ENCODE results near the gene SMYD3. TPM values are rescaled to one million over a fixed set of nuclear protein-coding genes. Genes with fewer than 3 reads are reported as not detected.
A peak's percentile ranks its signal among the peaks of the same experiment; 100 is the strongest.

SMYD3 gene
- total and polyA plus RNA-seq, 2 donors (not counting 1 experiment from before 2014, with no cell fraction given) = 69.4 to 83.1 TPM

- Histone ChIP-seq H4K20me1 (ENCODE audit: control insufficient read depth, extremely low read depth, insufficient read depth, low read length) (no peaks in the 10 kb centered on the region), H3K79me2 (ENCODE audit: control insufficient read depth, insufficient read depth, low read length) (no peaks in the 10 kb centered on the region), H3K9me3 (ENCODE audit: control insufficient read depth, insufficient read depth, low read depth, low read length) (no peaks in the 10 kb centered on the region), H3K4me1 (ENCODE audit: control insufficient read depth, extremely low read depth, insufficient read depth, low read length) (no peaks in the 10 kb centered on the region), H3K4me2 (ENCODE audit: extremely low read depth, insufficient read depth, low read length) (no peak overlapping the region), H3K9ac (ENCODE audit: insufficient read depth, low read length) (no peak overlapping the region), H3K27me3 (ENCODE audit: control insufficient read depth, insufficient read depth, low read length) (no peaks in the 10 kb centered on the region), H3K4me3 (replicated peaks in 1 of 4; ENCODE audit: control extremely low read depth in 1 of 4, insufficient read depth in 1 of 4, low read depth in 3 of 4, low read length in 4 of 4) (no peak overlapping the region), H3K36me3 (ENCODE audit: control insufficient read depth, insufficient read depth, low read length) (no peaks in the 10 kb centered on the region), H3K27ac (ENCODE audit: insufficient read depth, low read length) (no peak overlapping the region), H2AFZ (ENCODE audit: low read length) (no peak overlapping the region)
- TF ChIP-seq CTCF (conservative IDR thresholded peaks at IDR 0.05 in 1 of 2, IDR thresholded peaks at IDR 0.05 in 1 of 2; ENCODE audit: low read depth in 1 of 2, low read length in 2 of 2) (no peak), EZH2 (IDR thresholded peaks at IDR 0.05; ENCODE audit: low read length, missing control alignments) (no peak)
- DNase-seq (ENCODE audit: low read depth in 2 of 2) = no peak
Observed at GRCh38 chr1:245809361-245809760, 697.7 kb downstream of the SMYD3 start.

DNA sequence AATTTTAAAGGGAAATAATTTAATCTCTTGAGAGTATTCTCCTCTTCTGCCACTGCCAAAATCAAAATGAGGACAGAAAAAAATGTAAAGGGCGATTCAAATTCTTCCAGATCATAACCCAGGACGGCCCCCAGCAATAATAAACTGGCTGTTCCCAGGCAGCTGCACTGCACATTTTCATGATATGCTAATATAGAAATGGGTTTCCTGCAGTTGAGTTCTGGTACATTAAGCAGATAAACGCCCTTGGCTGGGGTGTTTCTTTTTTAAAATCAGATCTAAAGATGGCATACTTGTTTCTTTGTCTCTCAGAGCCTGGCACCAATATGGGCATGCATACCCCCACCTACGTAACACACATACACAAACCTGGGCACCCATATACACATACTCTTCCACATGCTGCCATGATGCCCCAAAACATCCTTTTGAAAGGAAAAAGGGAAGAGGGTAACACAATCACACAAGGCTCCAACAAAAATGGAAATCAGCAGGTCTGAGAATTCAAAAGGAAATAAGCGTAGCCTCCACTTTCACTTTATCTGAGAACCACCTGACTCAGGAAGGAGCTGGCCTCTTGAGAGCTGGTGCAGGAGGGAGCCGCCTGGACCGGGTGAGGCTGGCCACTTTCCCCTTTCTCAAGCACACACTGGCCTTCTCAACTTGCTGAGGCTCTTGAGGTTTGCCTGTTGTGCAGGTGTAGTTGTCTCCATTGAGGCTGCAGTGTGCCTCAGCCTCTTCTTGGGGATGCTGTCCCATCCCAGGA is 698.9 kb downstream of the SMYD3 start:
- H3K4me2 ChIP-seq (ENCODE audit: extremely low read depth, insufficient read depth, low read length) = no peak overlapping the region
- H3K36me3 ChIP-seq (ENCODE audit: control insufficient read depth, insufficient read depth, low read length) = no peaks in the 10 kb centered on the region
- no peak overlapping the region for H3K27ac ChIP-seq (ENCODE audit: insufficient read depth, low read length)
- H2AFZ ChIP-seq (ENCODE audit: low read length) = no peak overlapping the region
- no peaks in the 10 kb centered on the region for H3K27me3 ChIP-seq (ENCODE audit: control insufficient read depth, insufficient read depth, low read length)
- H3K9me3 ChIP-seq (ENCODE audit: control insufficient read depth, insufficient read depth, low read depth, low read length) = no peaks in the 10 kb centered on the region
- no peak for DNase-seq (ENCODE audit: low read depth in 2 of 2)
- H3K4me1 ChIP-seq (ENCODE audit: control insufficient read depth, extremely low read depth, insufficient read depth, low read length) = no peaks in the 10 kb centered on the region
- H3K4me3 ChIP-seq (replicated peaks in 1 of 4; ENCODE audit: control extremely low read depth in 1 of 4, insufficient read depth in 1 of 4, low read depth in 3 of 4, low read length in 4 of 4) = no peak overlapping the region
- TF ChIP-seq EZH2 (IDR thresholded peaks at IDR 0.05; ENCODE audit: low read length, missing control alignments) (no peak), CTCF (conservative IDR thresholded peaks at IDR 0.05 in 1 of 2, IDR thresholded peaks at IDR 0.05 in 1 of 2; ENCODE audit: low read depth in 1 of 2, low read length in 2 of 2) (no peak)
- no peak overlapping the region for H3K9ac ChIP-seq (ENCODE audit: insufficient read depth, low read length)
- H3K79me2 ChIP-seq (ENCODE audit: control insufficient read depth, insufficient read depth, low read length) = no peaks in the 10 kb centered on the region
- H4K20me1 ChIP-seq (ENCODE audit: control insufficient read depth, extremely low read depth, insufficient read depth, low read length) = no peaks in the 10 kb centered on the region

- no peak for TF ChIP-seq EZH2 (IDR thresholded peaks at IDR 0.05; ENCODE audit: low read length, missing control alignments)
- no peak for TF ChIP-seq CTCF (conservative IDR thresholded peaks at IDR 0.05 in 1 of 2, IDR thresholded peaks at IDR 0.05 in 1 of 2; ENCODE audit: low read depth in 1 of 2, low read length in 2 of 2)
- no peak overlapping the region for H3K9ac ChIP-seq (ENCODE audit: insufficient read depth, low read length)
- no peak overlapping the region for H2AFZ ChIP-seq (ENCODE audit: low read length)
- no peaks in the 10 kb centered on the region for H3K36me3 ChIP-seq (ENCODE audit: control insufficient read depth, insufficient read depth, low read length)
- no peaks in the 10 kb centered on the region for H3K4me1 ChIP-seq (ENCODE audit: control insufficient read depth, extremely low read depth, insufficient read depth, low read length)
- no peaks in the 10 kb centered on the region for H3K79me2 ChIP-seq (ENCODE audit: control insufficient read depth, insufficient read depth, low read length)
- no peaks in the 10 kb centered on the region for H3K9me3 ChIP-seq (ENCODE audit: control insufficient read depth, insufficient read depth, low read depth, low read length)
- H3K27me3 ChIP-seq (ENCODE audit: control insufficient read depth, insufficient read depth, low read length) = no peaks in the 10 kb centered on the region
- H3K4me2 ChIP-seq (ENCODE audit: extremely low read depth, insufficient read depth, low read length) = no peak overlapping the region
- H4K20me1 ChIP-seq (ENCODE audit: control insufficient read depth, extremely low read depth, insufficient read depth, low read length) = no peaks in the 10 kb centered on the region
- no peak overlapping the region for H3K4me3 ChIP-seq (replicated peaks in 1 of 4; ENCODE audit: control extremely low read depth in 1 of 4, insufficient read depth in 1 of 4, low read depth in 3 of 4, low read length in 4 of 4)
- no peak overlapping the region for H3K27ac ChIP-seq (ENCODE audit: insufficient read depth, low read length)
- DNase-seq (ENCODE audit: low read depth in 2 of 2) = peak in 1 of 2 donors; percentile 76
Observed at GRCh38 chr1:245807306-245807705, 699.8 kb downstream of the SMYD3 start.
